Heart left ventricle (tissue), 13 donors: Measurements from ENCODE around the gene FBP1.

Source experiments
- CTCF ChIP-seq, 12 donors: fragments of 200-600 bp; sonication (generic) in 4 of 12; IDR thresholded peaks; one replicate each; pipeline versions ENCODE4 v1.5.0 to v1.8.0; 2018 to 2022; ENCODE audit warnings: antibody characterized with exemption in 12 of 12, mild to moderate bottlenecking in 5 of 12
- POLR2A ChIP-seq, 2 donors: fragments of 450-650 bp; IDR thresholded peaks; one replicate each; pipeline ENCODE4 v1.6.1; 2017; ENCODE audit warnings: antibody characterized with exemption in 2 of 2, mild to moderate bottlenecking in 2 of 2, moderate library complexity in 2 of 2
- donor health status: ischemic (EF 13 %, LVEDD 7.1; RV severe dilation, severe dysfunction).
- donor health status: DM: no; HTN: yes; CAD: no.
- donor health status: DM: no; HTN: no; CAD: no.
- donor health status: ischemic (EF 25% LVEDD 6.9; RV normal size, moderate dysfunction).
- donor health status: ischemic (EF 25% LVEDD 5.7; RV mildly dilated, moderate dysfunction).
- donor health status: ischemic (EF 35%, LVEDD 5.7; RV mildly dilated, moderate dysfunction).
- donor health status: nonischemic (EF 11% LVEDD 7.7; RV severe dilation, severe dysfunction).
- donor health status: DM: yes; HTN: yes; CAD: no.
- donor health status: PGD.
- donor health status: ischemic (EF 29% LVEDD 5.4; RV normal size, mild dysfunction).
- donor health status: nonischemic (EF 23%, LVEDD 6.1; RV moderate dilation, normal function).

GRCh38 chr9:94610181-94610606, 29.1 kb downstream of the FBP1 start:
- TF ChIP-seq POLR2A (IDR thresholded peaks at IDR 0.05): no peak
- no peak for TF ChIP-seq CTCF (IDR thresholded peaks at IDR 0.05)
